Esophagus muscularis mucosa (tissue), 4 donors: ENCODE data around the gene MS4A13. TPM values are rescaled to one million over a fixed set of nuclear protein-coding genes. Genes with fewer than 3 reads are reported as not detected.

Experiments used
- DNase-seq: peaks from one replicate; pipeline ENCODE4 v3.0.0-alpha.2; 2017; ENCODE audit errors: extremely low spot score
- H3K27ac ChIP-seq, 4 donors: fragments of 200-600 bp; sonication (generic); replicated peaks in 1 of 4; 1 replicate in 3 of 4; 2 replicates in 1 of 4; pipeline ENCODE4 v1.5.1; 2016 to 2019; ENCODE audit warnings: mild to moderate bottlenecking in 1 of 4
- H3K27me3 ChIP-seq, 4 donors: fragments of 200-600 bp; sonication (generic); one replicate each; pipeline versions ENCODE4 v1.5.1 to v1.6.0; 2016 to 2019
- H3K36me3 ChIP-seq, 4 donors: fragments of 200-600 bp; sonication (generic); one replicate each; pipeline ENCODE4 v1.5.1; 2016 to 2019
- H3K4me1 ChIP-seq, 4 donors: fragments of 200-600 bp; sonication (generic); one replicate each; pipeline ENCODE4 v1.5.1; 2016 to 2019
- H3K4me3 ChIP-seq, 4 donors: fragments of 200-600 bp; sonication (generic); 1 replicate in 2 of 4; 2 replicates in 2 of 4; pipeline ENCODE4 v1.5.1; 2016 to 2019; ENCODE audit warnings: mild to moderate bottlenecking in 4 of 4, moderate library complexity in 1 of 4
- H3K9me3 ChIP-seq, 4 donors: fragments of 200-600 bp; sonication (generic); 1 replicate in 3 of 4; 2 replicates in 1 of 4; pipeline ENCODE4 v1.5.1; 2016 to 2019
- CTCF ChIP-seq, 3 experiments: fragments of 200-600 bp in 2 of 3; fragments of 450-650 bp in 1 of 3; sonication (generic) in 2 of 3; IDR thresholded peaks; one replicate each; pipeline ENCODE4 v1.5.1; 2017 to 2019; ENCODE audit warnings: antibody characterized with exemption in 3 of 3, mild to moderate bottlenecking in 2 of 3, moderate library complexity in 1 of 3
- EP300 ChIP-seq: sonication (generic); formaldehyde crosslinking; IDR thresholded peaks from one replicate; pipeline ENCODE4 v1.6.1; 2017; ENCODE audit warnings: antibody characterized with exemption
- POLR2A ChIP-seq: fragments of 450-650 bp; IDR thresholded peaks from one replicate; pipeline ENCODE4 v1.6.1; 2017; ENCODE audit warnings: antibody characterized with exemption, moderate library complexity, mild to moderate bottlenecking, low read depth
- POLR2AphosphoS5 ChIP-seq, 2 donors: sonication (generic); formaldehyde crosslinking; IDR thresholded peaks; one replicate each; pipeline ENCODE4 v1.6.1; 2017; ENCODE audit warnings: antibody characterized with exemption in 2 of 2
- WGBS: methylation state at CpG from one replicate; pipeline ENCODE4 v1.1.5; 2018; 5-methylcytosine and 5-hydroxymethylcytosine counted together
- intact Hi-C: fragments of 100-400 bp; cut with DNase I; formaldehyde crosslinking; loops from one replicate; pipeline ENCODE4 v1.15.1; 2023
- total RNA-seq, 4 donors: library from RNA; depleted of rRNA; stranded (reverse); fragments of >200 nt; gene quantifications; one replicate each; pipeline versions ENCODE4 v1.1.0 to v1.2.1, GENCODE V29; 2016

Gene MS4A13
- total RNA-seq, 4 donors from 2014 or later, result not detected

GRCh38 chr11:60511393-60511792 lies 3.8 kb upstream of the MS4A13 start:
- Histone ChIP-seq H3K27me3 (no peaks in the 10 kb centered on the region), H3K36me3 (no peaks in the 10 kb centered on the region), H3K4me1 (peaks cover 0 to 2% (median 0%) of the 10 kb centered on the region in 4 donors), H3K27ac (no peak overlapping the region), H3K9me3 (no peaks in the 10 kb centered on the region), H3K4me3 (no peak overlapping the region)
- DNase-seq, result no peak
- 70% methylated on average over 6 of the region's 6 CpGs for WGBS
- intact Hi-C loops, result no loop called here
- TF ChIP-seq POLR2A, result no peak
- no peak for TF ChIP-seq POLR2AphosphoS5 (IDR thresholded peaks at IDR 0.05)
- no peak for TF ChIP-seq EP300
- TF ChIP-seq CTCF (IDR thresholded peaks at IDR 0.05), result no peak

DNA sequence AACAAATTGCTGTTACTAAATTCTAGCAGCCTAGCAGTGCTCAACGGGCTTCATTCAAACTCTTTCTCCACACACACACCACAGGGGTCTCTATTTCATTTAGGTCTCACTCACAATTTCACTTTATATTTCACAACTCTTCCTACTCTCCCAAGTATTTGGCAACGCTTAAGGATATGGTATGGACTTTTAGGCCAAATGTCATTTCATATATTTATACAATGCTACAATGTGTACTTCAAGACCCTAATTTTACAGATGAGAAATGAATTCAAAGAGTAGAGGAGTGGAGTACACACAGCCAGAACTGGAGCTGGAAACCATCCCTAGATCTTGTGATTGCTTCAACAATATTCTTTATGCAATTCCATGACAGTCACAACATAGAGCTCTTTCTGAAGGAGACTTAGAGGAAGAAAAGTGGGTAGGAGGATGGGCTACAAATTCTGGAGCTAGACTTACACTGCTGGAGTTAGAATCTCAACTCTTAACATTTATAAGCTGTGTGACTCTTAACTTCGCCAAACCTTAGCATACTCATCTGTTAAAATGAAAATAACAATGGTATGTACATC lies 2.5 kb upstream of the MS4A13 start:
- Histone ChIP-seq H3K9me3 (no peaks in the 10 kb centered on the region), H3K4me3 (no peak overlapping the region), H3K36me3 (no peaks in the 10 kb centered on the region), H3K4me1 (peaks cover 0 to 2% (median 0%) of the 10 kb centered on the region in 4 donors), H3K27ac (no peak overlapping the region), H3K27me3 (no peaks in the 10 kb centered on the region)
- intact Hi-C loops, result no loop called here
- DNase-seq, result no peak
- WGBS, result 59% methylated on average over 3 of the region's 3 CpGs
- TF ChIP-seq EP300 (no peak), CTCF (IDR thresholded peaks at IDR 0.05) (no peak)

GRCh38 chr11:60513496-60514460 lies 1.4 kb upstream of the MS4A13 start:
- Histone ChIP-seq H3K4me1 (peaks cover 0 to 2% (median 0%) of the 10 kb centered on the region in 4 donors), H3K27ac (no peak overlapping the region), H3K9me3 (no peaks in the 10 kb centered on the region), H3K36me3 (no peaks in the 10 kb centered on the region), H3K4me3 (no peak overlapping the region), H3K27me3 (no peaks in the 10 kb centered on the region)
- 45% methylated on average over 2 of the region's 2 CpGs for WGBS
- intact Hi-C loops, result no loop called here
- TF ChIP-seq EP300, result no peak
- TF ChIP-seq POLR2A, result no peak
- TF ChIP-seq POLR2AphosphoS5 (IDR thresholded peaks at IDR 0.05), result no peak
- no peak for TF ChIP-seq CTCF (IDR thresholded peaks at IDR 0.05)
- DNase-seq, result no peak

- no peak overlapping the region for H3K27ac ChIP-seq
- TF ChIP-seq POLR2AphosphoS5 (IDR thresholded peaks at IDR 0.05) (no peak), EP300 (no peak), POLR2A (no peak), CTCF (IDR thresholded peaks at IDR 0.05) (no peak)
- WGBS, result 46% methylated on average over 1 of the region's 1 CpG
Observed at GRCh38 chr11:60528465-60528864, 13.3 kb downstream of the MS4A13 start.

More at GRCh38 chr11:60528465-60528864, 13.3 kb downstream of the MS4A13 start:
- peaks cover 0 to 5% (median 0%) of the 10 kb centered on the region in 4 donors for H3K9me3 ChIP-seq
- no peaks in the 10 kb centered on the region for H3K27me3 ChIP-seq
- intact Hi-C loops, result no loop called here
- H3K4me1 ChIP-seq, result no peaks in the 10 kb centered on the region
- DNase-seq, result no peak
- no peaks in the 10 kb centered on the region for H3K36me3 ChIP-seq
- no peak overlapping the region for H3K4me3 ChIP-seq
